Upper lobe of left lung (tissue), 4 donors: ENCODE data around the gene TARM1.

Experiments used
- POLR2A ChIP-seq, 4 donors: fragments of 450-650 bp; IDR thresholded peaks; one replicate each; pipeline ENCODE4 v1.5.1; 2016 to 2017; ENCODE audit warnings: antibody characterized with exemption in 4 of 4, mild to moderate bottlenecking in 2 of 4
- TF ChIP-seq, protein P1 (sequence below), 6 experiments: fragments of 450-650 bp in 4 of 6; fragments of 200-600 bp in 2 of 6; sonication (generic) in 2 of 6; IDR thresholded peaks; one replicate each; pipeline ENCODE4 v1.5.1; 2016 to 2019; ENCODE audit warnings: antibody characterized with exemption in 6 of 6

GRCh38 chr19:54128441-54128725, 47.2 kb upstream of the TARM1 start:
- TF ChIP-seq, protein P1, sequence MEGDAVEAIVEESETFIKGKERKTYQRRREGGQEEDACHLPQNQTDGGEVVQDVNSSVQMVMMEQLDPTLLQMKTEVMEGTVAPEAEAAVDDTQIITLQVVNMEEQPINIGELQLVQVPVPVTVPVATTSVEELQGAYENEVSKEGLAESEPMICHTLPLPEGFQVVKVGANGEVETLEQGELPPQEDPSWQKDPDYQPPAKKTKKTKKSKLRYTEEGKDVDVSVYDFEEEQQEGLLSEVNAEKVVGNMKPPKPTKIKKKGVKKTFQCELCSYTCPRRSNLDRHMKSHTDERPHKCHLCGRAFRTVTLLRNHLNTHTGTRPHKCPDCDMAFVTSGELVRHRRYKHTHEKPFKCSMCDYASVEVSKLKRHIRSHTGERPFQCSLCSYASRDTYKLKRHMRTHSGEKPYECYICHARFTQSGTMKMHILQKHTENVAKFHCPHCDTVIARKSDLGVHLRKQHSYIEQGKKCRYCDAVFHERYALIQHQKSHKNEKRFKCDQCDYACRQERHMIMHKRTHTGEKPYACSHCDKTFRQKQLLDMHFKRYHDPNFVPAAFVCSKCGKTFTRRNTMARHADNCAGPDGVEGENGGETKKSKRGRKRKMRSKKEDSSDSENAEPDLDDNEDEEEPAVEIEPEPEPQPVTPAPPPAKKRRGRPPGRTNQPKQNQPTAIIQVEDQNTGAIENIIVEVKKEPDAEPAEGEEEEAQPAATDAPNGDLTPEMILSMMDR (IDR thresholded peaks at IDR 0.05) = no peak
- TF ChIP-seq POLR2A (IDR thresholded peaks at IDR 0.05) = no peak
